ENCODE results near the gene GPR68. TPM values are rescaled to one million over a fixed set of nuclear protein-coding genes. Genes with fewer than 3 reads are reported as not detected.

Gene GPR68
- total RNA-seq, 4 donors from 2014 or later = 0.95 to 4.3 (median 1.6) TPM

DNA sequence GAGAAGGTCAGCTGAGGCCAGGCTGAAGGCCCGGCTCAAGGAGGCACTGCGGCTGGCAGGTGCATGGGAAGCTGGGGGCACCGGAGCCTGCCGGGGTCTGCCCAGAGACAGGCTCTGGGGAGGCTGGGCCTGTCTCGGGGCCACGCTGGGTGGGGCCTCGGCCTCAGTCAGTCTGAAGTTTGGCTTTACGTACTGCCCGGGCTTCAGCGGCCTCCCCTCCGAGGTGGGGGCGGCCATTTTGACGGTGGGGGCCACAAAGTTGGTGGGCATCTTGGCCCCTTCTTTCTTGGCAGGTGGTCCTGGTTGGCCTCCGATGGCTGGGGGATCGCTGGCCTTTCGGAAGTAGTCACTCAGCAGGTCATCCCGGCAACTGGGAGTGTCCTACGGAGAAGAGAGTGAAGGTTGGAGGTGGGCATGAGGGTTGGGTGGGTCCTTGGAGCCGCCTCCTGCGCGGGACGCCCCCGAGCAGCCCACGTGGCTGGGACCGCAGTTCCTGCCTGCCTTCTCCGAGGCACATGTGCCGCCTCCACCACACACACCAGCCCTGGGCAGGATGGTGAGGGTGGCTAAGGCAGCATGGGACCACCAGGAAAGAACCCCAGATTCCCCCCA lies 28.9 kb upstream of the GPR68 start:
- peaks cover 16% of the 10 kb centered on the region for H3K36me3 ChIP-seq
- TF ChIP-seq EP300 (IDR thresholded peaks at IDR 0.05) (no peak), POLR2AphosphoS5 (IDR thresholded peaks at IDR 0.05) (no peak), POLR2A (IDR thresholded peaks at IDR 0.05) (no peak)
- TF ChIP-seq, protein P1, sequence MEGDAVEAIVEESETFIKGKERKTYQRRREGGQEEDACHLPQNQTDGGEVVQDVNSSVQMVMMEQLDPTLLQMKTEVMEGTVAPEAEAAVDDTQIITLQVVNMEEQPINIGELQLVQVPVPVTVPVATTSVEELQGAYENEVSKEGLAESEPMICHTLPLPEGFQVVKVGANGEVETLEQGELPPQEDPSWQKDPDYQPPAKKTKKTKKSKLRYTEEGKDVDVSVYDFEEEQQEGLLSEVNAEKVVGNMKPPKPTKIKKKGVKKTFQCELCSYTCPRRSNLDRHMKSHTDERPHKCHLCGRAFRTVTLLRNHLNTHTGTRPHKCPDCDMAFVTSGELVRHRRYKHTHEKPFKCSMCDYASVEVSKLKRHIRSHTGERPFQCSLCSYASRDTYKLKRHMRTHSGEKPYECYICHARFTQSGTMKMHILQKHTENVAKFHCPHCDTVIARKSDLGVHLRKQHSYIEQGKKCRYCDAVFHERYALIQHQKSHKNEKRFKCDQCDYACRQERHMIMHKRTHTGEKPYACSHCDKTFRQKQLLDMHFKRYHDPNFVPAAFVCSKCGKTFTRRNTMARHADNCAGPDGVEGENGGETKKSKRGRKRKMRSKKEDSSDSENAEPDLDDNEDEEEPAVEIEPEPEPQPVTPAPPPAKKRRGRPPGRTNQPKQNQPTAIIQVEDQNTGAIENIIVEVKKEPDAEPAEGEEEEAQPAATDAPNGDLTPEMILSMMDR (IDR thresholded peaks at IDR 0.05) = no peak
- peaks cover 11% of the 10 kb centered on the region for H3K4me1 ChIP-seq
- H3K9me3 ChIP-seq = no peaks in the 10 kb centered on the region
- H3K4me3 ChIP-seq = no peak overlapping the region
- 98% methylated on average over 13 of the region's 27 CpGs for WGBS
- no peaks in the 10 kb centered on the region for H3K27me3 ChIP-seq
- no peak overlapping the region for H3K27ac ChIP-seq
- DNase-seq (ENCODE audit: low spot score in 2 of 2) = no peak

- H3K27ac ChIP-seq = no peak overlapping the region
- TF ChIP-seq POLR2AphosphoS5 (IDR thresholded peaks at IDR 0.05) (no peak), POLR2A (IDR thresholded peaks at IDR 0.05) (no peak)
- TF ChIP-seq, protein P1 (IDR thresholded peaks at IDR 0.05) = no peak
- no peaks in the 10 kb centered on the region for H3K27me3 ChIP-seq
- no peak overlapping the region for H3K4me3 ChIP-seq
- WGBS = 91% methylated on average over 30 of the region's 43 CpGs
- H3K36me3 ChIP-seq = peaks cover 9% of the 10 kb centered on the region
- DNase-seq (ENCODE audit: low spot score in 2 of 2) = no peak
- H3K4me1 ChIP-seq = peaks cover 11% of the 10 kb centered on the region
- no peaks in the 10 kb centered on the region for H3K9me3 ChIP-seq
These were observed 28.1 kb upstream of the GPR68 start for GRCh38 chr14:91272341-91273272.

GRCh38 chr14:91271639-91272038 lies 27.1 kb upstream of the GPR68 start:
- 87% methylated on average over 9 of the region's 9 CpGs for WGBS
- Histone ChIP-seq H3K9me3 (no peaks in the 10 kb centered on the region), H3K27ac (no peak overlapping the region)

GRCh38 chr14:91270619-91271018 lies 26.1 kb upstream of the GPR68 start:
- WGBS = 61% methylated on average over 5 of the region's 8 CpGs
- TF ChIP-seq, protein P1 (IDR thresholded peaks at IDR 0.05) = no peak
- TF ChIP-seq POLR2A (IDR thresholded peaks at IDR 0.05) (no peak), POLR2AphosphoS5 (IDR thresholded peaks at IDR 0.05) (no peak), EP300 (IDR thresholded peaks at IDR 0.05) (no peak)
- no peaks in the 10 kb centered on the region for H3K9me3 ChIP-seq
- no peak overlapping the region for H3K27ac ChIP-seq
- no peaks in the 10 kb centered on the region for H3K27me3 ChIP-seq
- no peaks in the 10 kb centered on the region for H3K36me3 ChIP-seq
- H3K4me1 ChIP-seq = peaks cover 14% of the 10 kb centered on the region
- DNase-seq (ENCODE audit: low spot score in 2 of 2) = no peak
- H3K4me3 ChIP-seq = no peak overlapping the region

More at GRCh38 chr14:91271639-91272038, 27.1 kb upstream of the GPR68 start:
- H3K4me1 ChIP-seq = peaks cover 11% of the 10 kb centered on the region
- DNase-seq (ENCODE audit: low spot score in 2 of 2) = no peak
- H3K27me3 ChIP-seq = no peaks in the 10 kb centered on the region
- H3K36me3 ChIP-seq = peaks cover under 1% of the 10 kb centered on the region
- no peak overlapping the region for H3K4me3 ChIP-seq
- no peak for TF ChIP-seq POLR2AphosphoS5 (IDR thresholded peaks at IDR 0.05)
- TF ChIP-seq, protein P1 (IDR thresholded peaks at IDR 0.05) = no peak
- no peak for TF ChIP-seq EP300 (IDR thresholded peaks at IDR 0.05)
- TF ChIP-seq POLR2A (IDR thresholded peaks at IDR 0.05) = no peak

DNA sequence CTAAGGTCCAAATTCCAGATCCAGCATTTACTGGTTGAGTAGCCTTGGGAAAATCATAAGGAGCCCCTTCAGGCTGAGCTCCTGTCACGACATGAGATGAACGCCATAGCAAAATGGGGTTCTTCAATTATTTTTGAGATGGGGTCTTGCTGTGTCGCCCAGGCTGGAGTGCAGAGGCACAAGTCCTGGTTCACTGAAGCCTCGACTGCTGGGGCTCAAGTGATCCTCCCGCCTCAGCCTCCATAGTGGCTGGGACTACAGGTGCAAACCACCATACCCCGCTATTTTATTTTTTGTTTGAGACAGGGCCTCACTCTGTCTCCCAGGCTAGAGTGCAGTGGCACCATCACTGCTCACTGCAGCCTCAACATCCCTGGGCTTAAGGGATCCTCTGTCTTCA lies 25.7 kb upstream of the GPR68 start:
- H3K9me3 ChIP-seq = no peaks in the 10 kb centered on the region
- H3K4me3 ChIP-seq = no peak overlapping the region
- H3K4me1 ChIP-seq = peaks cover 16% of the 10 kb centered on the region
- no peak overlapping the region for H3K27ac ChIP-seq
- no peaks in the 10 kb centered on the region for H3K36me3 ChIP-seq
- H3K27me3 ChIP-seq = no peaks in the 10 kb centered on the region
- WGBS = 98% methylated on average over 6 of the region's 6 CpGs
- DNase-seq (ENCODE audit: low spot score in 2 of 2) = no peak
- TF ChIP-seq POLR2A (IDR thresholded peaks at IDR 0.05) = no peak

All from suprapubic skin (tissue), 4 donors.